Cortex of kidney (tissue), 1 donor: ENCODE data around the gene HSD17B7.
"Not testable (repeated sequence)": the region's sequence is repeated elsewhere in the genome, so short reads cannot be mapped to it uniquely, and the experiment has no call there.

Experiments
- DNase-seq: peaks from one replicate; lab custom pipeline; 2025; lab: John Stamatoyannopoulos, UW

The HSD17B7 gene

DNA sequence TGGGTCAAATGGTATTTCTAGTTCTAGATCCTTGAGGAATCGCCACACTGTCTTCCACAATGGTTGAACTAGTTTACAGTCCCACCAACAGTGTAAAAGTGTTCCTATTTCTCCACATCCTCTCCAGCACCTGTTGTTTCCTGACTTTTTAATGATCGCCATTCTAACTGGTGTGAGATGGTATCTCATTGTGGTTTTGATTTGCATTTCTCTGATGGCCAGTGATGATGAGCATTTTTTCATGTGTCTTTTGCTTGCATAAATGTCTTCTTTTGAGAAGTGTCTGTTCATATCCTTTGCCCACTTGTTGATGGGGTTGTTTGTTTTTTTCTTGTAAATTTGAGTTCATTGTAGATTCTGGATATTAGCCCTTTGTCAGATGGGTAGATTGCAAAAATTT, 17.0 kb downstream of the HSD17B7 start:
- DNase-seq: not testable (repeated sequence)

DNA sequence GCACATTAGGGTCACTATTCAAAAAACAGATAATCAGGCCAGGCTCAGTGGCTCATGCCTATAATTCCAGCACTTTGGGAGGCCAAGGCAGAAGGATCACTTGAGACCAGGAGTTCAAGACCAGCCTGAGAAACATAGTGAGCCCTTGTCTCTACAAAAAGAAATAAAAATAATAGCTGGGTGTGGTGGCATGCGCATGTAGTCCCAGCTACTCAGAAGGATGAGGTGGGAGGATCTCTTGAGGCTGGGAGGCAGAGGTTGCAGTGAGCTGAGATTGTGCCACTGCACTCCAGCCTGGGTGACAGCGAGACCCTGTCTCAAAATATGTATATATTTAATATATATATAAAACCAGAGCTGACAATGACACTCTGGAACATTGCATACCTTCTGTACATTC, 21.9 kb downstream of the HSD17B7 start:
- not testable (repeated sequence) for DNase-seq

DNA sequence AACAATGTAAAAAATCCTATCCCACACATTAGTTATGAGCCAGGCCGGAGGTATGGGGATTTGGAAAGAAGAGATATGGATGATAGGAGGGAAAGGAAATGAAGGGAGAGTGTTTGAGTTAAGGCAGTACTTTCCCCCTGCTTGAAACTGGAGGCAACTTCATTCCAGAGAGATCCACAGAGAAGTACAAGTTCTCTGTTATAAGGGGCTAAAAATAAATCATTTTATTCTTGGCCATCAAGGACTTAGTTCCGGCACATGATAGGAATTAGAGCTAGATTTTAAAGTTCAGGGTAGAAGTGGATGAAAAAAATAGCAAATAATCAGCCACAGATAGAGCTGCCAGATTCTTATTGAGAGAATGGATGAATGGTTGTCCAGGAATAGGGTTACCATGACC, 27.6 kb downstream of the HSD17B7 start:
- DNase-seq: not testable (repeated sequence)

DNA sequence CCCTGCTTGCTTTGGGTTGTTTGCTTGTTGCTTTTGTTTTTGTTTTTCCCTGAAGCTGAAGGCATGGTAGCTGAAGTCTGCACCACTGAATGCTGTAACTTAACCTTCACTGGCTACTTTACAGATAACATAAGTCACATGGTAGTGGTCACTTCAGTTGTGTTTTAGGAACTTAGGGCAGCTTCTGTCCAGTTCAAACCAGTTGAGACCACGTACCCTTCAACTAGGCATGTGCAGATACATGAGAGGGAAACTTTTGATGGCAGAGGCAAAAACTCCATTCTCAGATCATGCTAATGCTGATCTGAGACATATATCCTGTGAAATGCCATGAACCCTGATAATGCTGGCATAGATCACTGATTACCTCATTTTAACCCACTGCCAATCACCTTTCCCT, 28.2 kb downstream of the HSD17B7 start:
- not testable (repeated sequence) for DNase-seq

DNA sequence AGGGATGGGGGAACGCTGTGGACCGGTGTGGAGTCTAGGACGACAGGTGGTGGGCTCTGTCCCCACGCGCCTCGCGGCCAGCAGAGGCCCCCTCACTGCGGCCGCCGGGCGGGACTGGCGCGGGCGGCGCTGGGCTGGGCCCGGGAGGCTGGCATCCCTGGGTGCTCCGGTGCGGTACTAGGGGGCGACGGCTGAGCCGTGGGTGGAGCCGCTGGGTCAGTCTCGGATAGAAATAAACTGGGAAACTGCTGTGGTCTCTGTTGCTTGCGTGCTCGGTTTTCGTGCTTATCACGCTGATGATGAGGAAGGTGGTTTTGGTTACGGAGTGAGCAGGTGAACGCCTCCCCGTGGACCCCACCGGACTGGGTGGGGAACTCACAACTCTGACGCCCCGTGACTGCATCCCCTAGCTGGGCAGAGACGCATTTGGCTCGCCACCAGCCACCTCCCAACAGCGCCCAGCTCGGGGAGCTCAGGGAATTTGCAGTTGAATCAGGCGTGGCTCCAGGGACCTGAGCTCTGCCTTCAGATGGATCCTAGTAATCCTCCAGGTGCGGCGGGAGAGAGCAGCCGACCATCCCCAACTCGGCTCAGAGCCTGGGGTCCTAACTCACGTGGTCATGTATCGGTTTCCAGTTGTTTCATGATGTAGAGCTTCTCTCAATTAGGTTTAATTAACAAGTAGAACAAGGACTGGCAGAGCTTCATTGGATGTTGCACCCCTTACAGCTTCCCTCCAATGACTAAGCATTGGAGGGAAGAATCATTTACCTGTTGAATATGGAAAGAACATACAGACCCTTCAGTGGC, 32.1 kb downstream of the HSD17B7 start:
- no peak for DNase-seq

DNA sequence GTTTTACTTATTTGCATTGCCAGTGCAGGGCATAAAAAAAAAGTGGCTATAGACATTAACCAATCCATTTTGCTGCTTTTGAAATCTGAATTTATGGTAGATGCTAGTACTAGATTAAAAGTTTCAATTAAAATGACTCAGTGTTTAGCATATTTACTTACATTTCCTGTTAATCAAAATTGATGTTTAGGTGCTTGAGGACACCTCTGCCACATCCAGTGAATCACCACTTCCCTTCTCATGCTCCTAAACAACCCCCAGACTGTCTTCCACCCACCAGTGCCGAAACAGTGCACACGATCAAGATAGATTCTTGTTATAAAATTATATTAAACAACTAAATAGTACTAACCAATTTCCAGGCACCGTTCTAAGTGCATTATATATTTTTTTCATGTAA, 32.7 kb downstream of the HSD17B7 start:
- DNase-seq: no peak

DNA sequence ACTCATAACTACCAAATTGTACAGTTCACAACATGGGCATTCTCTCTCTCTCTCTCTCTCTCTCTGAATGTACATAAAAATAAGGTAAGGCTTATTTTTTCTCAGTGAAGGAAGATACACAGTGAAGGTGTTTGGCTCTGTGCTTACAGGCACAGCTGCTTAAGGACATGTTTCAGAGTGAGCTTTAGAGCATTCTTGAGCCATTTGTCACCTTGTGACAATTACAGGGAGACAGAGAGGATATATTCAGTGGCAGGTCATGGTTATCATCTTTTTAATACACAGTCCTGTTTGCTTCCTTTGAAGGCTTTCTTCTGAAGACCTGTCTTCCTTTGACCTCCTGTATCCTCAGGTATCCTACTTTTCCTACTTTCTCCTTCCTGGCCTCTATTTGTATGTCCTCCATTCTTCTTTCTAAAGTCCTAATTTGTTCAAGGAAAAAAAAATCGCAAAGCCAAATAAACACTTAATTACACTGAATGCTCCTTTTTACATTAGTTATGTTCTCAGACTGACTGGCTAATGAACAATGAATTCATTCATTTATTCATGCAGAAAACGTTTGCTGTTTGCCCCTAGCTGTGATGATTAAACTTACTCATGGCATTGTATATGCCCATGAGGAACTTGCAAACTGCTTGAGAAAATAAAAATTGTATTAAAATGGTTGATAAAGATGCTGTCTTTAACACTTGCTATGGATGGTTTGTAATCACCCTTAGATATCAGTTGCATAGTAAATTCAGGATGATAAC, 33.4 kb downstream of the HSD17B7 start:
- no peak for DNase-seq

DNA sequence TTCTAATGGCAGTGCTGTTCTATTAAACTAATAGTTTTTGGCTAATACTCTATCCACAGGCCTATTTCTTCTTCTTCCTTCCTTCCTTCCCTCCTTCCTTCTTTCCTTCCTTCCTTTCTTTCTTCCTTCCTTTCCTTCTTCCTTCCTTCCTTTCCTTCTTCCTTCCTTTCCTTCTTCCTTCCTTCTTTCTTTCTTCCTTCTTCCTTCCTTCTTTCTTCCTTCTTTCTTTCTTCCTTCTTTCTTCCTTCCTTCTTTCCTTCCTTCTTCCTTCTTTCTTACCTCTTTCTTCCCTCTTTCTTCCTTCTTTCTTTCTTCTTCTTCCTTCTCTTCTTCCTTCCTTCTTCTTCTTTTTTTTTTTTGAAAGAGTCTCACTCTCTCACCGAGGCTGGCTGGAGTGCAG, 38.8 kb downstream of the HSD17B7 start:
- no peak for DNase-seq

DNA sequence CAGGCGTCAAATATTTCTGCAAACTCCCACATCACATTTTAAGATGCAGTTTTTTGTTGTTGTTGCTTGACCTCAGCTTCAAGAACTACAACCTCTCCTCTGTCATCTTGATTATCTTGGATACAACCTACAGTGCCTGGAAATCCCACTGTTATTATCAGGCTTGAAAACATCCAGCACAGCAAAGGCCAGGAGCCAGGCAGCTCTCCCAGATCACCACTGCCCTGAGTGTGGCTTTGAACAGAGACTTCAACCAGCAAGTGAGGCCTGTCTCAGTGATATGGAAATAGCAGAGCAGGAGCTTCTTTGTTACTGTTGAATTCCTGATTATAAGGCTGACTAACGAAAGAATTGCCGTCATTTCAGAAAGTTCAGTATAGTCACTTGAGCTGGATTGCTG, 42.0 kb downstream of the HSD17B7 start:
- no peak for DNase-seq

DNA sequence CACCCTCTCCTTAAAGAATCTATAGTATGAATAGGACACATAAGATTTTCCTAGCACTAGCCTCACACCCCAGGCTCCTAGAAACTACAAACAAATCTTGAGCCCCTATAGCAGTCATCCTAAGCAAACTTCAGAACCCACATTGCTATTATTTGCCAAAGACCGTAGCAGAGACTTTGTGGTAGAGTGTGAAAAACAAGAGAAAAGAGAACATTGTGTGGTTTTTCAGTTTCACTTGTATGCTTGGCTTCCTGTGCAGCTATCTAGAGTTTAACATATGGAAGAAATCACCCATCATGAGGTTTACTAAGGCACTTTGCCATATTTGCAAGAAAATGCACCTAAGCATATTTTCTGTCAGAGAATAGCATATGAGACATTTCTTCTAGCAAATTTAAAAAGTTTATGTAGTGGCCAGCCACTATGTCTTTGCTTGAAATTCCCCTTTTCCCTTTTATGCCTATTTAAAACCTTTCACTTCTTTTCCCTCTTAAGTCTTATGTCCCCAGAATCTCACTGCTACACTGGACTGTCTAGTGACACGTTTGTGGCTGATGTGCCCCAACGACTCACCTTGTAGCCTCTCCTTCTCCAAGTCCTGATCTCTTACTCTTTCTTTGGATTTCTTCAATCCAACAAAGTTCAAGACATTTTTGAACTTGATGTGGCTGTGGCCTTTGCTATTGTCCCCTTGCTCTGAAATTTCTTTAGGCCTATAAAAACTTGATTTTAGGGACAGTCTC, 44.8 kb downstream of the HSD17B7 start:
- no peak for DNase-seq

DNA sequence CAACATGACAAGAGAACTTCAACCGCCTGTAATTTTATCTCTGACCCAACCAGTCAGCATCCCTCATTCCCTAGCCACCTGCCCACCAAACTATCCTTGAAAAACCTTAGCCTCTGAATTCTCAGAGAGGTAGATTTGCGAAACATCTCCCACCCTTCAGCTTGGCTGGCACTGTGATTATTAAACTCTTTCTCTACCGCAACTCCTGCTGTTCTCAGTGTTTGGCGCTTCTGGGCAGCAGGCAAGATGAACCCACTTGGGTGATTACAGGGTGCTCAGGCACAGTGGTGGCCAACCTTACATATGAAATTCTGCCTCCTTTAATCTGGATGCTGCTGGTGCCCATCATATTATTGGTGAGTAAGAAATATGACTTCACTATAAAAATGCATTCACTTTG, 48.4 kb downstream of the HSD17B7 start:
- DNase-seq: no peak

DNA sequence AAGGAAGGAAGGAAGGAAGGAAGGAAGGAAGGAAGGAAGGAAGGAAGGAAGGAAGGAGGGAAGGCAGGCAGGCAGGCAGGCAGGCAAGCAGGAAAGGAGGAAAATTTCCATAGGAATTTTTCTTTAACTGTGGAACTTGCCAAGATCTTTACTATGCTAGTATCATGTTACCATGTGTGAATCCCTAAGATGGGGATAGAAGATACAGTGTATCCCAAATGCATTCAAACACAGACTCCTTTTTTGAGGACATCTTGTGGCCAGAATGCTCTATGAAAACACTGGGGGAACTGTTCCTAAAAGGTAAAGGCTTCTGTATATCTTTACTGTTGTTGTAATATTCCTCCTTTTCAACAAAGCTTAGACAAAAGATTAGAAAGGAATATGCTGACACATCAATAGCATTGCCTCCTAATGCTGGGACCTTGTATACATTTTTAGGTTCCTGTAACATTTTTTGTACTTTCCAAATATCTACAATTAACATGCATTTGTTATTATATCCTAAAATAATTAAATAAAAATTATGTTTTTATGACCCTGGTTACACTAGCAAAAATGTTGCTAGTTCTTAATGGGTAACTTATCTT, 49.8 kb downstream of the HSD17B7 start:
- no peak for DNase-seq

DNA sequence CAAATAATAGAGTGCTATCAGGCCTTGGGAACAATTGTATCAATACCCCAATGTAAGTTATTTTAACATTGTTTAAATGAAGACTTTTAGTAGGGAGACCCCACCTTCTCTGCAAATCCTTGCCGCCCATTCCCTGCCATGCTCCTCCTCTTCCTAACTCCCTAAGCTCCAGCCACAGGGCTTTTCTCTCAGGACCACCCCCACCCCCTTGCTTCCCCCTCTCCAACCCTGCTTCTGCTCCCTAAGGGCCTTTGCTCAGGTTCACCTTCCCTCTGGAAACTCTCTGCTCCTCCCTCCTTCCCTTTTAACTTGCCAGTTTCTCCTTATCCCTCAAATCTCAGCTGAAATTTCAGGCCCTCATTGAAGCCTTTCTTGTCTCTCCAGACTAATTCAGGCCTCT, 53.7 kb downstream of the HSD17B7 start:
- DNase-seq: no peak

DNA sequence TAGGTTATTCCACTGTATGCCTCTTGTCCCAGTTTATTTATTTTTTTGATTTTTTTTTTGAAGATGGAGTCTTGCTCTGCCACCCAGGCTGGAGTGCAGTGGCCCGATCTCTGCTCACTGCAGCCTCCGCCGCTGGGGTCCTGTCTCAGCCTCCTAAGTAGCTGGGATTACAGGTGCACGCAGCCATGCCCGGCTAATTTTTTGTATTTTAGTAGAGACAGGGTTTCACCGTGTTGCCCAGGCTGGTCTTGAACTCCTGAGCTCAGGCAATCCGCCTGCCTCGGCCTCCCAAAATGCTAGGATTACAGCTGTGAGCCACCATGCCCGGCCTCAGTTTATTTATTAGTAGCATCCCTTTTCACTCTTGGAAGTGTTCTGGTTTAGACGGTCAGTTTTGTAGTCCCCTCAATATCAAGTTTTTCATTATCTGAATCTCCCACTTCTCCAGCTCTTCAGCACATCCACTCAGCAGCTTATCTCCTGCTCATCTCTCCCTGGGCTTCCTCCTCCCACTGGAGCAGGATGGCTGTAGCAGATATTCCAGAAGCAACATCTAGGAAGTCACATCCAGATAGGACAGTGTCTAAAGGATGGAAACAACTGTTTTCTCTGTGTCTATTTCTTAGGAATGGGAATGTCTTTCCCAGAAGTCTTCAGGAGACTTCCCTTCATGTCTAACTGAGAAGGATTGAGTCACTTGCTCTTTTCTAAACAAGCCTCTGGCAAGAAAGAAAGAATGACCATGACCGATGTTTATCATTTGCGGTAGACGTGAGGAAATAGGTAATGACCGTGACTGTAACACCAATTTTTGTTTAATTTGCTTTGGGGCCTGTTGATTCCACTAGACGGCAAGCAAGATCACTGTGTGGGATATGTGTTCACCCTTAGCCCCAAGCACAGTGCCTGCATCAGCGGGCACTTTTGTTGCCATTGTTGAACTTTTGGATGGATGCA, 56.0 kb downstream of the HSD17B7 start:
- no peak for DNase-seq

DNA sequence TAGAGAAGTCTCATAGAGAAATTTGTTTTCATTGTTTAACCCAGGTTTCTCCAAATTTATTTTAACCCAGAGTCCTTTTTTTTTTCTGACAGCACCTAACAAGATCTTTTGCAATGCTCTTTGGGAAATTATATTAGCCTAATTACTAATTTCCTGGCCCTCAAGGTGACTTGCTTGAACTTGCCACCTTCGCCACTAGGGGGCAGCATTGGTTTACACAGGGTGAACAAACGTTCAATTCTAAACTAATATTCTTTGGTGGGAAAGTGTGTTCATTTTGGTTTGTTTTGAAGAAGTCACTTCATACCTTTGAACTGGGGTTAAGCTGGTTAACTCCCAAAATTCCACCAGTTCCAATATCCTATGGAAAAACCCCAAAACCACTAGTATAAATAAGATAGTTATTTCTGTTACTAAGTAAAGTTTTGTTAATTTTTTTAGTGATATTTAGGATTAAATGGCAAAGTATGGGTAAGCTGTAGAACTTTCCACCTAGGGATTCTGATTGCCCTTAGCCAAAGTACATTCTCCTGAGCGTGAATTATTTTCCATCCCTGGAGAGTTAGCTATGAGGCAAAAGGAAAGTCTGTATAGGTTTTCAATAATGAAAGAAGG, 57.4 kb downstream of the HSD17B7 start:
- DNase-seq: no peak

DNA sequence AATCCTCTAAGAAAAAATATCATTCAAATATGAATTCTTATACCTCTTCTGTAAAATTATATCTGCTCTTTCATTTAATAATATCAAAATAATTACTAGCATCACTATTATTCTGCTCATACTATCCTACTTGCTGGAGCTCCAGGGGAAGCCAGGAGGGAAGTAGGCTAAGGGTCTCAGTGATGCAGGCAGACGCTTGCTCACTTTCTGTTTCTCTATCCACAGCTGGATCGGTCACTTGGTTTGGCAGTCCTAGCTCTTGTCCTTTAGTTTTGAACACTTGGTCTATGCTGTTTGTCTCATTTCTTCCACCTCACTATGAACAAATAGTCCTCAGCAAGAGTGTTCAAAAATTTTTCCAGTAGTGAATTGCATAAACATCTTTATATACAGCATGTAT, 59.2 kb downstream of the HSD17B7 start:
- no peak for DNase-seq

DNA sequence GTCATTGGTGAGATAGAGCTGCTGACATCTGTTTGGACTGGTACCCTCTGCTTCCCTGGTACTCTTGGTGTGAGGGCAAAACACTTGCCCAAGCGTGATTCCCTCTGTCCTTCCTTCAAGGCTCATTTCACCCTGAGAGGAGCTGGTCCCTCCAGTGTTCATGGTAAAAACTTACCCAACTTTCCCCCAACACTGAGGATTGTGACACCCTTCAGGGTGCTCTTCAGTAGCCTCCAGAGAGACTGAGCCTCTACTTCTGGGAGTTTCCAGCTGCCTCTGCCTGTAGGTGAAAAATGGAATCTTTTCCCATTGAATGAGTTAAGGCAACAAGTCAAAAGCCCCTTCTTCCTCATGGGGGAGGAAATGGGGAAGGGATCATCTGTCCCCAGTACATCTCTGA, 60.8 kb downstream of the HSD17B7 start:
- no peak for DNase-seq

DNA sequence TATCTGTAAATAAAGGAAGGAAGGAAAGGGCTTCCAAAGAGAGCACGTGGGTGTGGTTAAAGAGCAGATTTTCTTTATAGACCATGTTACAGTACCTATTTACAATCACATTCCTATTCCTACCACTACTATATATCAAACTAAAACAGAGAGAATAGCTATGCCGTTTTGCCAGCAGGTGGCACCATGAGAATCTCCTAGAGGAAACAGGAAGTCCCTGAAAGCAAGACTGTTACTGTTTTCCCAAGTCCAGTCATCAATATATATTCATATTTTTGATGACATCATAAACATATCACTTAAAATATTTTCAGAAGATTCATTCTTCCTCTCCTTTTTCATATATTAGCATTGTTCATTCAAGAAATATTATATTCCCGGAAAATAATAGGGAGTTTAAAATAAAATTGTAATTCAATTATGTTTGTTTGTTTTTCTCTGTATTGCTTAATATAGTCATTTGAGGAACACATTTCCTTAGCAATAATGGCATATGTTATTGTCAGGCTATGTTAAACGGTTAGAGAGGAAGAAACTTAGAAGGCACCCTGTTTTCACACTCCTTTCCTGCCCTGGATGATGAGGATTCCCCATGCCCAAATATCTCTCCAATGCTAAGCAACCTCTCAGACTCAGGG, 63.9 kb downstream of the HSD17B7 start:
- DNase-seq: no peak

DNA sequence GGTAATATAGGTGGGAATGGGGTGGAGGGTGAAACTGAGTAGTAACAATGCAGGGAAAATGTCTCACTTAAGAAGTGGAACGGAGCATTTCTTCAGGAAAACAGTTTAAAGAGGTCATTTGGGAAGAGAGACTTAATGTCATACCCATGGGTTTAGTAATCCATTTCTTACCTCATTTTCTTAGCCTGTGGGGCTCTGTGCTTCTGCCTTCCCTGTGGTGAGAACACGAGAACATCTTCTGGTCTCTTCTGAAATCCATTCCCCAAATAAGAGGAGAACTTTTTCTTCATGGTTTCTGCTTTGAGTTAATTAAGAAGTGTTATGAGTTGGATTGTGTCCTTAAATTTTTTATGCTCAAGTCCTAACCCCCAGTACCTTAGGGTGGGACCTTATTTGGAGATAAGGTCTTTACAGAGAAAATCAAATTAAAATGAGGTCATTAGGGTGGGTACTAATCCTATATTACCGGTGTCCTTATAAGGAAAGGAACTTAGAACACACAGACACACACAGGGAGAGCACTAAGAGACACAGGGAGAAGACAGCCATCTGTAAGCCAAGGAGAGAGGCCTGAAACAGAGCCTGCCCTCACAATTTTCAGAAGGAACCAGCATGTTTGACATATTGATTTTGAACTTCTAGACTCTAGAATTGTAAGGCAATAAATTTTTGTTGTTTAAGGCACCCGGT, 65.1 kb downstream of the HSD17B7 start:
- no peak for DNase-seq

DNA sequence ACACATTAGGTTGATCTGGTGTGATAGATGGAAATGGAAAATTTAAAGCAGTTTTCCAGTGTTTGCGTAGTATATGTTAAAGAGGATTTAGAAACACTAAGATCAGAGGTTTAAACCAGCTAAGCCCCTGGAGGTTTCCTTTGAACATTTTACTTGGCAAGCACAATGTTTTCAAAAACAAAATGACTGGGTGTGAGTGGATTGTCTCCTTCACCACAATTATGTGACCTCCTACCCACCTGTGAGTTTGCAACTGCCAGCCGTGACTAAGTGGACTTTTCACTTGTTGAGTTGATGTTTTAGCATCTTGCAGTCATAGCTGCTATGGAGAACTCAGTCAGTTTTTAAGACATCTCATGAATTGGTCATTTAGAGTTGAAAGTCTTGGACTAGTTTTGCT, 65.8 kb downstream of the HSD17B7 start:
- no peak for DNase-seq
